Thyroid gland (tissue), 4 donors: Measurements from ENCODE around the gene BTK. TPM values are rescaled to one million over a fixed set of nuclear protein-coding genes. Genes with fewer than 3 reads are reported as not detected.

ENCODE experiments used
- DNase-seq, 2 donors: peaks; one replicate each; pipeline ENCODE4 v3.0.0-alpha.2; 2019
- H3K27ac ChIP-seq, 3 donors: fragments of 200-600 bp; sonication (generic); 1 replicate in 2 of 3; 2 replicates in 1 of 3; pipeline ENCODE4 v1.5.1; 2016 to 2019; ENCODE audit warnings: mild to moderate bottlenecking in 1 of 3, moderate library complexity in 1 of 3
- H3K27me3 ChIP-seq: fragments of 200-600 bp; sonication (generic); one replicate; pipeline ENCODE4 v1.5.1; 2019
- H3K36me3 ChIP-seq, 2 donors: fragments of 200-600 bp; sonication (generic); one replicate each; pipeline ENCODE4 v1.5.1; 2016 to 2019
- H3K4me1 ChIP-seq, 2 donors: fragments of 200-600 bp; sonication (generic); one replicate each; pipeline ENCODE4 v1.5.1; 2017 to 2019
- H3K4me3 ChIP-seq, 3 donors: fragments of 200-600 bp; sonication (generic); replicated peaks in 1 of 3; 1 replicate in 2 of 3; 2 replicates in 1 of 3; pipeline ENCODE4 v1.5.1; 2016; ENCODE audit warnings: mild to moderate bottlenecking in 1 of 3
- H3K9me3 ChIP-seq: fragments of 200-600 bp; sonication (generic); one replicate; pipeline ENCODE4 v1.5.1; 2017
- POLR2A ChIP-seq, 2 donors: fragments of 450-650 bp; IDR thresholded peaks; one replicate each; pipeline ENCODE4 v1.6.1; 2017; ENCODE audit warnings: antibody characterized with exemption in 2 of 2, mild to moderate bottlenecking in 2 of 2, moderate library complexity in 1 of 2
- WGBS, 2 donors: methylation state at CpG; one replicate each; pipeline ENCODE4 v1.1.5; 2017; 5-methylcytosine and 5-hydroxymethylcytosine counted together
- intact Hi-C: fragments of 100-400 bp; cut with DNase I; formaldehyde crosslinking; loops from one replicate; pipeline ENCODE4 v1.15.1; 2023
- total RNA-seq, 4 donors: library from RNA; depleted of rRNA; stranded (reverse); fragments of >200 nt; gene quantifications; one replicate each; pipeline ENCODE4 v1.2.3, GENCODE V29; 2016
- TF ChIP-seq, protein P1 (sequence below), 6 experiments: fragments of 200-600 bp in 3 of 6; fragments of 450-650 bp in 3 of 6; sonication (generic) in 3 of 6; IDR thresholded peaks; one replicate each; pipeline ENCODE4 v1.5.1; 2016 to 2019; ENCODE audit warnings: antibody characterized with exemption in 6 of 6, mild to moderate bottlenecking in 2 of 6, inconsistent platforms in 1 of 6, moderate library complexity in 1 of 6

BTK gene
- total RNA-seq, 4 donors from 2014 or later, result 0.49 to 5.2 (median 1.6) TPM

DNA sequence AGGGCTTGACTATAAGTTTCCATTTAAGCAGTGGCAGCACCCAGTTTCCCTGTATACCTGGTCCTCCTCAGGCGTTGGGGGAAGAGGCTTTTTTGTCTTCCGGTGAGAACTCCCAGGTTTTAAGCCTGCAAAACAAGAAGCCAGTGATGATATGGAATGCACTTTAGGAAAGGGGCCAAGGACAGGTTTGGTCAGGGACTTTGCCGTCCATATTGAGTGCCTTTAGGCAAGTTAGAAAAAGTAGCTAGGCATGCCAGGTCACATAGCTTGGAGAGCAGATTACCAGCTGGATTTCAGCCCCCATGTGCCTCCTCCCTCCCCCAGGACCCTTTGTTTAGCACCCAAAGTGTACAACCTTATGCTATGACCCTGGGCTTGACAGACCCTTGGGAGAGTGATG is 23.9 kb downstream of the BTK start:
- Histone ChIP-seq H3K9me3 (no peaks in the 10 kb centered on the region), H3K4me3 (no peak overlapping the region), H3K27ac (no peak overlapping the region), H3K27me3 (peaks cover 4% of the 10 kb centered on the region), H3K4me1 (no peaks in the 10 kb centered on the region), H3K36me3 (no peaks in the 10 kb centered on the region)
- DNase-seq, result no peak
- 55 to 65% methylated on average over 3 of the region's 3 CpGs for WGBS, 2 donors
- TF ChIP-seq, protein P1, sequence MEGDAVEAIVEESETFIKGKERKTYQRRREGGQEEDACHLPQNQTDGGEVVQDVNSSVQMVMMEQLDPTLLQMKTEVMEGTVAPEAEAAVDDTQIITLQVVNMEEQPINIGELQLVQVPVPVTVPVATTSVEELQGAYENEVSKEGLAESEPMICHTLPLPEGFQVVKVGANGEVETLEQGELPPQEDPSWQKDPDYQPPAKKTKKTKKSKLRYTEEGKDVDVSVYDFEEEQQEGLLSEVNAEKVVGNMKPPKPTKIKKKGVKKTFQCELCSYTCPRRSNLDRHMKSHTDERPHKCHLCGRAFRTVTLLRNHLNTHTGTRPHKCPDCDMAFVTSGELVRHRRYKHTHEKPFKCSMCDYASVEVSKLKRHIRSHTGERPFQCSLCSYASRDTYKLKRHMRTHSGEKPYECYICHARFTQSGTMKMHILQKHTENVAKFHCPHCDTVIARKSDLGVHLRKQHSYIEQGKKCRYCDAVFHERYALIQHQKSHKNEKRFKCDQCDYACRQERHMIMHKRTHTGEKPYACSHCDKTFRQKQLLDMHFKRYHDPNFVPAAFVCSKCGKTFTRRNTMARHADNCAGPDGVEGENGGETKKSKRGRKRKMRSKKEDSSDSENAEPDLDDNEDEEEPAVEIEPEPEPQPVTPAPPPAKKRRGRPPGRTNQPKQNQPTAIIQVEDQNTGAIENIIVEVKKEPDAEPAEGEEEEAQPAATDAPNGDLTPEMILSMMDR (IDR thresholded peaks at IDR 0.05), result no peak
- TF ChIP-seq POLR2A (IDR thresholded peaks at IDR 0.05), result no peak
- intact Hi-C loops, result no loop called here

DNA sequence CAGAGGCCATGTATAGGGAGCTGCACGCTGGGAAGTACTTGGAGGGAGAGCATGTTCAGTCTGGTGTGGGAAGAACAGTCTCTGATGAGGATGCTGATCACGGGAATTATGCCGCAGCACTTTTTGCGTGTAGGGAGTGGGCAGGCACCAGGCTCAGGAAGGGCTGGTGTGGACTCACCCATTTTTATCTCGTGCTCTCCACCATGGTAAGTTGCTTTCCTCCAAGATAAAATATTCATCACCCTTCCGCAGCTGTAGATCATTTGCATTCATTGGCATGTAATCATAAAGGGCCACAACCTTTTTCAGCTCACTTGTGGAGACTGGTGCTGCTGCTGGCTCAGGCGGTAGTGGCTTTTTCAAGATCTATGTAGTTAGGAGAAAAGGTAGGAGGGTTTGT is 25.6 kb downstream of the BTK start:
- Histone ChIP-seq H3K4me3 (no peak overlapping the region), H3K27me3 (no peaks in the 10 kb centered on the region), H3K36me3 (no peaks in the 10 kb centered on the region), H3K9me3 (no peaks in the 10 kb centered on the region), H3K27ac (no peak overlapping the region), H3K4me1 (no peaks in the 10 kb centered on the region)
- 77 to 83% methylated on average over 7 of the region's 7 CpGs for WGBS, 2 donors
- TF ChIP-seq POLR2A (IDR thresholded peaks at IDR 0.05), result no peak
- TF ChIP-seq, protein P1 (IDR thresholded peaks at IDR 0.05), result no peak
- intact Hi-C loops, result no loop called here
- no peak for DNase-seq

GRCh38 chrX:101359966-101360365 is 26.0 kb downstream of the BTK start:
- intact Hi-C loops, result no loop called here
- Histone ChIP-seq H3K9me3 (no peaks in the 10 kb centered on the region), H3K36me3 (no peaks in the 10 kb centered on the region), H3K27ac (no peak overlapping the region), H3K4me1 (no peaks in the 10 kb centered on the region), H3K4me3 (no peak overlapping the region), H3K27me3 (no peaks in the 10 kb centered on the region)
- 50 to 67% methylated on average over 1 of the region's 1 CpG for WGBS, 2 donors
- TF ChIP-seq, protein P1 (IDR thresholded peaks at IDR 0.05), result no peak
- TF ChIP-seq POLR2A (IDR thresholded peaks at IDR 0.05), result no peak
- DNase-seq, result no peak

GRCh38 chrX:101357166-101357795 is 28.7 kb downstream of the BTK start:
- no peaks in the 10 kb centered on the region for H3K9me3 ChIP-seq
- intact Hi-C loops, result no loop called here
- TF ChIP-seq, protein P1 (IDR thresholded peaks at IDR 0.05), result peak in 3 of 6 experiments; percentile 16 to 29 (median 27)
- TF ChIP-seq POLR2A (IDR thresholded peaks at IDR 0.05), result no peak
- H3K36me3 ChIP-seq, result no peaks in the 10 kb centered on the region
- no peaks in the 10 kb centered on the region for H3K27me3 ChIP-seq
- no peak overlapping the region for H3K27ac ChIP-seq
- WGBS, 2 donors, result 38 to 40% methylated on average over 5 of the region's 5 CpGs
- H3K4me3 ChIP-seq, result no peak overlapping the region
- DNase-seq, result no peak
- H3K4me1 ChIP-seq, result no peaks in the 10 kb centered on the region

- H3K36me3 ChIP-seq, result no peaks in the 10 kb centered on the region
- H3K27me3 ChIP-seq, result no peaks in the 10 kb centered on the region
- TF ChIP-seq, protein P1 (IDR thresholded peaks at IDR 0.05), result no peak
- no peak for TF ChIP-seq POLR2A (IDR thresholded peaks at IDR 0.05)
- H3K27ac ChIP-seq, result peak overlapping the region in 1 of 3 donors; percentile 91
- peak overlapping the region in 2 of 3 donors; percentile 42 to 69 for H3K4me3 ChIP-seq
- H3K9me3 ChIP-seq, result no peaks in the 10 kb centered on the region
- peaks cover 0 to 6% of the 10 kb centered on the region in 2 donors for H3K4me1 ChIP-seq
- intact Hi-C loops, result no loop called here
- WGBS, 2 donors, result 22 to 38% methylated on average over 4 of the region's 4 CpGs
- no peak for DNase-seq
Observed at GRCh38 chrX:101349193-101349562, 36.8 kb downstream of the BTK start.
